ENCODE data around the gene SLC27A1. TPM values are rescaled to one million over a fixed set of nuclear protein-coding genes. Genes with fewer than 3 reads are reported as not detected.

The SLC27A1 gene
- total and polyA plus RNA-seq, 4 donors = 2.4 to 7.4 (median 4.0) TPM

DNA sequence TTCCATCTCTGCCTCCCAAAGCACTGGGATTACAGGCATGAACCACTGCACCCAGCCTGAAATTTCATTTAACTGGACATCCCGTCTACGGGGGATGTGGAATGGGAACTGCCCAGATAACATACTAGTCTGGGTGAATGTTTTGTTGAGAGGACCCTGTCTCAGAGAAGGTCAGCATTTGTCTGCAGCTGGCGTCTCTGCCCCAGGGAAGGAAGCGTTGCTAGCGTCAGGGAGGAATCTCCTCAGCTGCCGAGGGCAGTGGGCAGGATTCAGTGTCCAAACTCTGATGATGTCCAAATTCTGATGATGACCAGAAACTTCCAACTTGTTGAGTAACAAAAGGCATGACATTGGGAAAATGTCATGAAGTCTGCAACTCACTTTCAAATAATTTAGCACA, 12.7 kb upstream of the SLC27A1 start:
- Histone ChIP-seq H3K27me3 (ENCODE audit: control insufficient read depth in 4 of 4, insufficient read depth in 4 of 4, low read length in 3 of 4) (peaks cover 0 to 4% (median 3%) of the 10 kb centered on the region in 4 donors), H3K9me3 (ENCODE audit: control insufficient read depth in 4 of 4, low read length in 3 of 4) (no peaks in the 10 kb centered on the region), H3K4me3 (ENCODE audit: low read depth in 1 of 3, low read length in 3 of 3) (no peak overlapping the region), H3K9ac (ENCODE audit: low read depth in 1 of 2, low read length in 2 of 2) (no peak overlapping the region), H3K27ac (ENCODE audit: low read depth in 1 of 2, low read length in 2 of 2) (no peak overlapping the region), H3K4me1 (ENCODE audit: control insufficient read depth in 4 of 4, insufficient read depth in 4 of 4, low read length in 3 of 4) (peaks cover 0 to 5% (median 0%) of the 10 kb centered on the region in 4 donors), H3K36me3 (ENCODE audit: control insufficient read depth in 4 of 4, insufficient read depth in 3 of 4, low read depth in 1 of 4, low read length in 3 of 4) (no peaks in the 10 kb centered on the region)
- TF ChIP-seq HNF4G (IDR thresholded peaks at IDR 0.05) (no peak), REST (IDR thresholded peaks at IDR 0.05) (no peak), YY1 (IDR thresholded peaks at IDR 0.05) (no peak), TAF1 (conservative IDR thresholded peaks at IDR 0.05) (no peak), GABPA (IDR thresholded peaks at IDR 0.05 in 1 of 2, conservative IDR thresholded peaks at IDR 0.05 in 1 of 2) (no peak), EGR1 (IDR thresholded peaks at IDR 0.05; ENCODE audit: low read depth in 2 of 2) (no peak), JUND (IDR thresholded peaks at IDR 0.05) (no peak), RAD21 (IDR thresholded peaks at IDR 0.05) (no peak), RXRA (IDR thresholded peaks at IDR 0.05) (no peak), FOXA1 (IDR thresholded peaks at IDR 0.05) (no peak), SP1 (IDR thresholded peaks at IDR 0.05) (no peak), HNF4A (conservative IDR thresholded peaks at IDR 0.05) (no peak), NR2F2 (IDR thresholded peaks at IDR 0.05) (no peak), FOXA2 (IDR thresholded peaks at IDR 0.05) (no peak), MAX (IDR thresholded peaks at IDR 0.05) (no peak)
- TF ChIP-seq, protein P1, sequence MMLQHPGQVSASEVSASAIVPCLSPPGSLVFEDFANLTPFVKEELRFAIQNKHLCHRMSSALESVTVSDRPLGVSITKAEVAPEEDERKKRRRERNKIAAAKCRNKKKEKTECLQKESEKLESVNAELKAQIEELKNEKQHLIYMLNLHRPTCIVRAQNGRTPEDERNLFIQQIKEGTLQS (IDR thresholded peaks at IDR 0.05) = no peak
- TF ChIP-seq, protein P2, sequence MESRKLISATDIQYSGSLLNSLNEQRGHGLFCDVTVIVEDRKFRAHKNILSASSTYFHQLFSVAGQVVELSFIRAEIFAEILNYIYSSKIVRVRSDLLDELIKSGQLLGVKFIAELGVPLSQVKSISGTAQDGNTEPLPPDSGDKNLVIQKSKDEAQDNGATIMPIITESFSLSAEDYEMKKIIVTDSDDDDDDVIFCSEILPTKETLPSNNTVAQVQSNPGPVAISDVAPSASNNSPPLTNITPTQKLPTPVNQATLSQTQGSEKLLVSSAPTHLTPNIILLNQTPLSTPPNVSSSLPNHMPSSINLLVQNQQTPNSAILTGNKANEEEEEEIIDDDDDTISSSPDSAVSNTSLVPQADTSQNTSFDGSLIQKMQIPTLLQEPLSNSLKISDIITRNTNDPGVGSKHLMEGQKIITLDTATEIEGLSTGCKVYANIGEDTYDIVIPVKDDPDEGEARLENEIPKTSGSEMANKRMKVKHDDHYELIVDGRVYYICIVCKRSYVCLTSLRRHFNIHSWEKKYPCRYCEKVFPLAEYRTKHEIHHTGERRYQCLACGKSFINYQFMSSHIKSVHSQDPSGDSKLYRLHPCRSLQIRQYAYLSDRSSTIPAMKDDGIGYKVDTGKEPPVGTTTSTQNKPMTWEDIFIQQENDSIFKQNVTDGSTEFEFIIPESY (IDR thresholded peaks at IDR 0.05) = no peak
- TF ChIP-seq, protein P3, sequence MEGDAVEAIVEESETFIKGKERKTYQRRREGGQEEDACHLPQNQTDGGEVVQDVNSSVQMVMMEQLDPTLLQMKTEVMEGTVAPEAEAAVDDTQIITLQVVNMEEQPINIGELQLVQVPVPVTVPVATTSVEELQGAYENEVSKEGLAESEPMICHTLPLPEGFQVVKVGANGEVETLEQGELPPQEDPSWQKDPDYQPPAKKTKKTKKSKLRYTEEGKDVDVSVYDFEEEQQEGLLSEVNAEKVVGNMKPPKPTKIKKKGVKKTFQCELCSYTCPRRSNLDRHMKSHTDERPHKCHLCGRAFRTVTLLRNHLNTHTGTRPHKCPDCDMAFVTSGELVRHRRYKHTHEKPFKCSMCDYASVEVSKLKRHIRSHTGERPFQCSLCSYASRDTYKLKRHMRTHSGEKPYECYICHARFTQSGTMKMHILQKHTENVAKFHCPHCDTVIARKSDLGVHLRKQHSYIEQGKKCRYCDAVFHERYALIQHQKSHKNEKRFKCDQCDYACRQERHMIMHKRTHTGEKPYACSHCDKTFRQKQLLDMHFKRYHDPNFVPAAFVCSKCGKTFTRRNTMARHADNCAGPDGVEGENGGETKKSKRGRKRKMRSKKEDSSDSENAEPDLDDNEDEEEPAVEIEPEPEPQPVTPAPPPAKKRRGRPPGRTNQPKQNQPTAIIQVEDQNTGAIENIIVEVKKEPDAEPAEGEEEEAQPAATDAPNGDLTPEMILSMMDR (IDR thresholded peaks at IDR 0.05; ENCODE audit: low read depth, low read length, missing input control) = no peak
- 41% methylated on average over 6 of the region's 6 CpGs for WGBS
- DNase-seq (ENCODE audit: low spot score) = no peak

All from liver (tissue), 9 donors.